ENCODE data around the gene DPP6.

DPP6 gene

GRCh38 chr7:154685564-154685901 lies 633.3 kb downstream of the DPP6 start:
- DNase-seq (ENCODE audit: extremely low read depth, low read depth) = no peak
- no peak for TF ChIP-seq CTCF (IDR thresholded peaks at IDR 0.05; ENCODE audit: low read depth, low read length)

DNA sequence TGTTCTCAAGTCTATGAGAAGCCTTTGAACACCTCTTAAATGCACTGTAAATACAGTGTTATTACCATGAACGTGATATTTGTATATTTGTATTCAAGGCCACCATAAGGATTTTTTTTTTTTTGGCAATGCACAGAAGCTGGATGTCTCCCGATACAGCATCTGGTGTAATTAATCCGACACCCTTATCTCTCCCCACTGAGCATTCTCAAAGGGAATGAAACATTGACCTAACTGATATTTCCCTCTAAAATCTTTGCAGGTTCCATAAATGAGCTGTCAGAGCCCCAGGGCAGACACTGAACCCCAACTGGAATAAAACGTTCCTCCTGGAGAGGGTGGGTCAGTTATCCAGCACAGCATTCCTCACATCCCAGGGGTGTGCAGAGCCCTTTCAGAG lies 634.1 kb downstream of the DPP6 start:
- no peak for TF ChIP-seq CTCF (IDR thresholded peaks at IDR 0.05; ENCODE audit: low read depth, low read length)
- no peak for DNase-seq (ENCODE audit: extremely low read depth, low read depth)

DNA sequence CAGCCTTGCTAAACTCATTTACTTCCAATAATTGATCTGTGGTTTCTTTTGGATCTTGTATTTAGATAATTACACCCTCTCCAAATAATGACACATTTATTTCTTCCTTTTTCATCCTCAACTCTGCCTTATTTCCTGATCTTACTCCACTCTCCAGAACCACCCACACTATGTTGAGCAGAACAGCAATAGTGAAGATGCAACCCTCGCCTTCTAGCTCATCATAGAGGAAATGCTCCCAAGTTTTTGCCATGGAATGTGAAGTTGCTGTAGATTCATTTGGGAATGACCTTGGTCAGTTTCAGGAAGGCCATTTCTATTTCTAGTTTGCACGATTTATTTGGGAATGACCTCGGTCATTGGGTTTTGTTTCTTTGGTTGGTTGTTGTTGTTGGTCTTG lies 636.8 kb downstream of the DPP6 start:
- DNase-seq (ENCODE audit: extremely low read depth, low read depth) = no peak
- no peak for TF ChIP-seq CTCF (IDR thresholded peaks at IDR 0.05; ENCODE audit: low read depth, low read length)

GRCh38 chr7:154690411-154690810 lies 638.2 kb downstream of the DPP6 start:
- TF ChIP-seq CTCF (IDR thresholded peaks at IDR 0.05; ENCODE audit: low read depth, low read length) = no peak
- no peak for DNase-seq (ENCODE audit: extremely low read depth, low read depth)

- TF ChIP-seq CTCF (IDR thresholded peaks at IDR 0.05; ENCODE audit: low read depth, low read length) = no peak
- DNase-seq (ENCODE audit: extremely low read depth, low read depth) = no peak
These were observed 641.5 kb downstream of the DPP6 start for GRCh38 chr7:154693661-154694060.

DNA sequence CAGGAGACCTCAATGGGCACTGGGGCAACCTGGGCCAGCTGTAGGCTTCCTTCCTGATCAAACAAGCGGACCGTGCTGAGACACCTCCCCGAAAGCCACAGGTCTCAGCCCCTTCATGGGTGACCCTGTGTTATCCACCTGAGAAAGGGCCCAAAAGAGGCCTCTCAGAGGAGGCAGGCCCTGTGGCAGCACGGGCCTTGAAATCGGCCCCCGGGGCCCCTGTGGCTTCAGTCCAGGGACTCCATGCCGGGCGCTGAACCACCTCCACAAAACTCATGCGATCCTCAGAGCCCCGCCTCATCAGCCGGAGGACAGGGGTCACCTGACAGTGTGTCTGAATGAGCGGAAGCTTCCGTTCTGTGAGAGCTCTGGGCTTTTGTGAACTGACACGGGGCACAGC lies 643.6 kb downstream of the DPP6 start:
- no peak for DNase-seq (ENCODE audit: extremely low read depth, low read depth)
- TF ChIP-seq CTCF (IDR thresholded peaks at IDR 0.05; ENCODE audit: low read depth, low read length) = no peak

DNA sequence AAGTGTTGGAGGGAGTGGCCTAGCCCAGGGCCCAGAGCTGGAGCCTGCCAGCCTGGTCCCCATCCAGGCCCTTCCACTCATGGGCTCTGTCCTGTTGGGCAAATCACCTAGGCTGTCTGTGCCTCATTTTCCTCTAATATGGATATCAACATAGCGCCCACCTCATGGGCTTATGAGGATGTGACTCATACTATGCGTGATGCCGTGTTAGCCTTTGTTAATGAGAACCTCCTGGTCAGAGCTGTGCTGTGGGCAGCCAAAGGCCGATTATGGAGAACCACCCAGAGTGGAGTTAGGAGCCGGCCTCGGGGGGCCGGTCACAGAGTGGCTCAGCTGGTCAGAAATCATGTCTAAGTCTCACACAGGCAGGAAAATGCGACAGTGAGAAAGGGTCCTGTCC lies 644.4 kb downstream of the DPP6 start:
- DNase-seq (ENCODE audit: extremely low read depth, low read depth) = no peak
- TF ChIP-seq CTCF (IDR thresholded peaks at IDR 0.05; ENCODE audit: low read depth, low read length) = no peak
